ENCODE results near the gene KRT86.

KRT86 gene

GRCh38 chr12:52356762-52357580, 82.5 kb downstream of the KRT86 start:
- Histone ChIP-seq H3K4me3 (ENCODE audit: insufficient read depth, low read depth, low read length, poor library complexity, severe bottlenecking) (no peak overlapping the region), H3K27me3 (replicated peaks; ENCODE audit: control insufficient read depth, insufficient read depth, low read length, poor library complexity, severe bottlenecking) (no peaks in the 10 kb centered on the region), H3K9me3 (ENCODE audit: control insufficient read depth, low read length) (no peaks in the 10 kb centered on the region), H3K4me1 (ENCODE audit: control insufficient read depth, insufficient read depth, low read length, poor library complexity, severe bottlenecking) (peaks cover 4% of the 10 kb centered on the region), H3K27ac (ENCODE audit: insufficient read depth, low read length, poor library complexity, severe bottlenecking) (no peak overlapping the region), H3K36me3 (ENCODE audit: control insufficient read depth, insufficient read depth, low read length) (no peaks in the 10 kb centered on the region)
- DNase-seq, result no peak

Measured in effector memory CD4-positive, alpha-beta T cell (primary cell).